GM21447 (cell line): ENCODE measurements around the gene CYP2A6.
"Not testable (repeated sequence)": the region's sequence is repeated elsewhere in the genome, so short reads cannot be mapped to it uniquely, and the experiment has no call there.

Source experiments
- ATAC-seq: cut with Tn5 transposase; IDR thresholded peaks from one replicate; pipeline ENCODE4 v1.9.1; 2021; ENCODE audit not compliant: unreplicated experiment

Gene CYP2A6

GRCh38 chr19:40822704-40823553 is 27.3 kb downstream of the CYP2A6 start:
- ATAC-seq: not testable (repeated sequence)

DNA sequence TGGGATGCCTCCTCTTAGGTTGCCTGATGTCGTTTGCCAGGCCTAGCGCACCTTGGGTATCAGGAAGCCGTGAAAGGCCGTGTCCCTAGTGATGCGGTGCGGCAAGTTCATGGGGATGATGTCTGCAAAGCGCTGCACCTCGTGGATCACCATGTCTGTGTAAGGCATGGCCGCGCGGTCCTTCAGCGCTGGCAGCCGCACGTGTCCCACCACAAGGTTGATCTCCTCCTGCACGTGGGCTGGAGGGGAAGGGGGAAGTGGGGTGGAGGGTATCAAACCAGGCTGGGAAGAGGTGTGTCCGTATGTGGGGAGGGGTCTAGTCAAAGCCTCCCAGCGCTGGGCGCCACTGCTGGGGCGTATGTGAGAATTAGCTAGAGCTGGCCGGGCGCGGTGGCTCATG is 28.1 kb downstream of the CYP2A6 start:
- no peak for ATAC-seq

GRCh38 chr19:40819479-40820234 is 30.6 kb downstream of the CYP2A6 start:
- not testable (repeated sequence) for ATAC-seq

GRCh38 chr19:40818480-40819399 is 31.5 kb downstream of the CYP2A6 start:
- ATAC-seq: peak; percentile 80

DNA sequence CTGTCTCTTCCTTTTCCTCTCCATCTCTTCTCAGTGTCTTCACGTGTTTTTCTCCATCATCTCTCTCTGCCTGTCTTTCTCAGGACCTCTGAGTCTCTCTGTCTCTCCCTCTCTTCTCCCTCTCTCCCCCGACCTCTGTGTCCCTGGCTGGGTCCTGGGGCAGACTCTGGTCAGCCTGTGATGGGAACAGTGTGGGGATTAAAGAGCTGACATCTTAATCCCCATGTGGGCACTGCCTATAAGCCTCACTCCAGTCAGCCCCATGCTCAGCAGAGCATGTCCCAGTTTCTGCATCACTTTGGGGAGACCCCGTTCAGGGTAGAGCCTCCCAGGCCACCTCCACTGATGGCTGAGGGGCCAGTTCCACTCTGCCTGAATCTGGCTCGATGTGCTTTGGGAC is 35.0 kb downstream of the CYP2A6 start:
- ATAC-seq: no peak

DNA sequence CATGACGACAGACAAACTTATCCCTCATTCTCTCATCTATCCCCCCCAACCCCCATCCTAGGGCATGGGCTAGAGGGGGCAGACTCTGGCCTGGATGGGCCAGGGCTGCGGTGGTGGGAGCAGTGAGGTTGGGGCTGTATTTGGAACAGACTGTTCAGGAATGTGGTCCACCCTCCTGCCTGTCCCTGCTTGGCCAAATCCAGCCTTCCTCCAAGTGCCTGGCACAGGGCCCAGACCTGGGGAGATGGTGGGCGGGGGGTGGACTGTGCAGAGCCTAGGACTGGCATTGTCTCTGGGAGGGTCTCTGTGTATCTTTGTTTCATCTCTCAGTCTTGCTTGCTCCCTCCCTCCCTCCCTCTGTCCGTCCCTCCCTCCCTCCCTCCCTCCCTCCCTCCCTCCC is 37.1 kb downstream of the CYP2A6 start:
- no peak for ATAC-seq

GRCh38 chr19:40812571-40812970 is 37.7 kb downstream of the CYP2A6 start:
- not testable (repeated sequence) for ATAC-seq

- no peak for ATAC-seq
These were observed 38.5 kb downstream of the CYP2A6 start for GRCh38 chr19:40811478-40812341.

GRCh38 chr19:40810649-40811408 is 39.4 kb downstream of the CYP2A6 start:
- ATAC-seq: not testable (repeated sequence)

DNA sequence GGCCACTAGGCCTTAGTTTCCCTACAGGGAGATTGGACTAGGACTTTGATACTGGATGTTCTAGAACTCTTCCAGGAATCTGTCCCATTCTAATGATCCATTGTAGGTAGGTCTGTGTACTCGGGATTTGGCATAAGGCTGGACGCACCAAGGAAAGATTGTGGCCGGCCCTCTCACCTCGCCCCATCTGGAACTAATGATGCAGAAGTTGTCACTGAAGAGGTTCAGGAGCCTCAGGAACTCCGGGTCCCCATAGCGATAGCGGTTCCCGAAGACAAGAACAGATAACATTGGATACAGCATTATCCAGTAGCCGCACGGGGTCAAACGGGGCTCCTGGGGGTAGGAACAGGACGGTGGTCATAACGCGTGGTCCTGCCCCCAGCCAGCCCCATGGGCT is 40.1 kb downstream of the CYP2A6 start:
- no peak for ATAC-seq

DNA sequence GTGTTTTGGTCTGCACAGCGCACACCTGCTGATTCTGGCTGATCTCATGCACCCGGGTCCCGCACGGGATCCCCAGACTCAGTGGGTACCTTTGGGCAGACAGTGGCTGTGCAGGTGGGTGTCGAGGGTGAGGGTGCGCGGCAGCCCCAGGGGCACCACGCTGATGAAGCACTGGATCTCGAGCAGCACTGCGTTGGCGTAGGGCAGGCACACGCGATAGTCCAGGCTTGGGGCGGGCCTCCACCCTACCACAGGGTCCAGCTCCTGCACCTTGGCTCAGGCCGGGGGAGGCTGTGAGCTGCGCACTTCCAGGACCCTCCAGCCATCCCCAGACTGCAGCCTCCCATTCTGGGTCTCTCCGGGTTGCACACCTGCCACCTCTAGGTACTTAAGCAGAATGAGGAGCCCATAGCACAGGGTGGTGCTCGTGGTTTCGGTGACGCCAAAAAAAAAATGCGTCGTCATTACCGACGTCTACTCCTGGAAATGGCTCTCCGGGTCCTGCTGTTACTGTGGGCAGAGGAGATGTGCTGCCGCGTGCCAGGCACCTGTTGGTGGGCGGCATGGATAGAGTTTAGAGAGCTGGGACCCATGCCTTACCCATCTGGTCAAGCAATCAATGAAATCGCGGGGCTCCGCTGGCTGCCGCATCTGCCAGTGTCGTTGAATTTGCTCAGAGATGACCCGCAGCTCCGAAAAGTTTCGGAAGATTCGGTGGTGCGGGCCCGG is 40.7 kb downstream of the CYP2A6 start:
- ATAC-seq: no peak

- no peak for ATAC-seq
These were observed 41.8 kb downstream of the CYP2A6 start for GRCh38 chr19:40808497-40808896.

DNA sequence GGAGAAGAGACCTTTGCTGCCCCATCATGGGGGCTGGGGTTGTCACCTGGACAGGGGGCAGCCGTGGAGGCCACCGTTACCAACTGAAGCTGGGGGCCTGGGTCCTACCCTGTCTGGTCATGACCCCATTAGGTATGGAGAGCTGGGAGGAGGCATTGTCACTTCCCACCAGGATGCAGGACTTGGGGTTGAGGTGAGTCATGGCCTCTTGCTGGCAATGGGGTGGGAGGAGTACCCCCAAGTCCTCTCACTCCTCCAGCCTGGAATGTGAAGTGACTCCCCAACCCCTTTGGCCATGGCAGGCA is 42.3 kb downstream of the CYP2A6 start:
- ATAC-seq: no peak

GRCh38 chr19:40807147-40808020 is 42.9 kb downstream of the CYP2A6 start:
- no peak for ATAC-seq

DNA sequence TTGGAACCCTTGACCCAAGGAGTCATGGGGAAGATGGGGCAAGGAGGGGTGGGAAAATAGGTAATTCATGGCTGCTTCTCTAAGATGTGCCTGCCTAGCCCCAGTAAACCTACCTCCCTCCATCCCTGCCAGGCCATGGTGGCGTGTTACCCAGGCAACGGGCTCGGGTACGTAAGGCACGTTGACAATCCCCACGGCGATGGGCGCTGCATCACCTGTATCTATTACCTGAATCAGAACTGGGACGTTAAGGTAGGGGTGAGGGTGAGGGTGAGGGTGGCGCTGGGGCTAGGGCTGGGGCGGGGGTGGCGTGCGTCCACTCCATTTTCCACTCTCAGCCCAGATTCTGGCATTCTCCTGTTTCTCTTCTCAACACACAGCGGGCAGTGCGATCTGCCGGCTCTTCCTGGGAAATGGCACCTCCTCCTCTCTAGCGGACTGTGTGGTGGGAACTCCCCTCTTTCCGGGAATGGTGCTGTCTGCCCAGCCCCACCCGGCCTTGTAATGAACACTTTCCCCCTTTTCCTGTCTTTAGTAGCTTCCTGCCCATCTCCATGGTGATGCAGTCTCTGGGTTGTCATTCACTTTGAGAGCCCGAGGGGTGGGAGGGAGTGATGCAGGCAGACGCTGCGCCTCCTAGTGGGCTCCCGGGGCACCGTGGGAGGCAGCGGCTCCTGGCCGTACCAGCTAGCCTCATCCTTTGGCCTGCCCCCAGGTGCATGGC is 43.7 kb downstream of the CYP2A6 start:
- no peak for ATAC-seq

DNA sequence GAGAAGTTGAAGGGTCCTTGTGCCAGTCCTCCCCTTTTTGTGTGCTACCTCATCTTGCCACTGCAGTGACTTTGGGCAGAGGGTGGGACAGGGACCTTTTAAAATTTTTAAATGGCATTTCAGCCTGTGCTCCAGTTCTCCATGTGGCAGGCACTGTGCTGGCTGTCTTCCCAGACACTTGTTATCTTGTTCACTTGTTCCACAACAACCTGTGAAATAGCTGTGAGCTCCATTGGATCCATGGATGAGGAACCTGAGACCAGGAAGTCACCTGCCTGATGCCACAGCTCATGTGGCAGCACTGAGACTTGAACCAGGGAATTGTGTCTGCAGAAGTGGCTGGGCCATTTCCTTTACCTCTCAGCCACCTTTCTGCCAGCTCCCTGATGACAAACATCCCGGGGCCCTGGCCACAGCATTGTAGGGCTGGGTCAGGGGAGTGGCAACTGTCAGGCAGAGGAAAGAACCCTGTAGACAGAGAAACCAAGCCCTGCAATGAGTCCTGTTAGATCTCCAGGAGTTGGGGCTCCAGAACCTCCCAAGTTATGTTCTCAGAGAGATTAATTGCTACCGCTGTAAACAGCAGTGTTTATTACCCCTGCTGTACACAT is 44.9 kb downstream of the CYP2A6 start:
- no peak for ATAC-seq

GRCh38 chr19:40804783-40805242 is 45.4 kb downstream of the CYP2A6 start:
- ATAC-seq: no peak
